Measurements from ENCODE around the gene NLK. TPM values are rescaled to one million over a fixed set of nuclear protein-coding genes. Genes with fewer than 3 reads are reported as not detected.

NLK gene
- total RNA-seq, 1 donor from 2014 or later, result 22.6 TPM

DNA sequence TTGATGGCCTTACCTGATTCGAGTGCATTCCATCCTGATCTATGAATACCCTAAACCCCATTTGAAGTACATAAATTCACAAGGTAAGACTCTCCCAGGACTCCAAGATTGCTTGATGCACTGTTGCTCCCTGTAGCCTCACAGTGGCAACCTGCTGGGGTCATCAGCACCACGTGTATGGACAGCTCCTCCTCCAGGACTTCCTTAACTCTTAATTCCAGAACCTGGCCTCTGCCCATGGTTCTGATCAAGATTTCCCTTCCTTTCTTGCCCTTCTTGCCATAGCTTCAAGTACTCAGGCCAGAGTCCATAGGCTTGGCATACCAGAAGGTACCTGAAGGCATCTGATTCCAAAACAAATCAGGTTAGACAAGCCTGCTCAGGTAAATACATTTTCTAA is 34.0 kb upstream of the NLK start:
- H3K9me3 ChIP-seq, result no peaks in the 10 kb centered on the region
- no peak overlapping the region for H3K4me3 ChIP-seq
- intact Hi-C loops (cut with DNase I), result no loop called here
- H3K27ac ChIP-seq, result no peak overlapping the region
- H3K27me3 ChIP-seq, result no peaks in the 10 kb centered on the region
- H3K4me1 ChIP-seq, result no peaks in the 10 kb centered on the region
- H3K36me3 ChIP-seq, result no peaks in the 10 kb centered on the region
- ATAC-seq (peak; percentile 88), DNase-seq (no peak)
- TF ChIP-seq, protein P1, sequence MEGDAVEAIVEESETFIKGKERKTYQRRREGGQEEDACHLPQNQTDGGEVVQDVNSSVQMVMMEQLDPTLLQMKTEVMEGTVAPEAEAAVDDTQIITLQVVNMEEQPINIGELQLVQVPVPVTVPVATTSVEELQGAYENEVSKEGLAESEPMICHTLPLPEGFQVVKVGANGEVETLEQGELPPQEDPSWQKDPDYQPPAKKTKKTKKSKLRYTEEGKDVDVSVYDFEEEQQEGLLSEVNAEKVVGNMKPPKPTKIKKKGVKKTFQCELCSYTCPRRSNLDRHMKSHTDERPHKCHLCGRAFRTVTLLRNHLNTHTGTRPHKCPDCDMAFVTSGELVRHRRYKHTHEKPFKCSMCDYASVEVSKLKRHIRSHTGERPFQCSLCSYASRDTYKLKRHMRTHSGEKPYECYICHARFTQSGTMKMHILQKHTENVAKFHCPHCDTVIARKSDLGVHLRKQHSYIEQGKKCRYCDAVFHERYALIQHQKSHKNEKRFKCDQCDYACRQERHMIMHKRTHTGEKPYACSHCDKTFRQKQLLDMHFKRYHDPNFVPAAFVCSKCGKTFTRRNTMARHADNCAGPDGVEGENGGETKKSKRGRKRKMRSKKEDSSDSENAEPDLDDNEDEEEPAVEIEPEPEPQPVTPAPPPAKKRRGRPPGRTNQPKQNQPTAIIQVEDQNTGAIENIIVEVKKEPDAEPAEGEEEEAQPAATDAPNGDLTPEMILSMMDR (IDR thresholded peaks at IDR 0.05), result no peak

DNA sequence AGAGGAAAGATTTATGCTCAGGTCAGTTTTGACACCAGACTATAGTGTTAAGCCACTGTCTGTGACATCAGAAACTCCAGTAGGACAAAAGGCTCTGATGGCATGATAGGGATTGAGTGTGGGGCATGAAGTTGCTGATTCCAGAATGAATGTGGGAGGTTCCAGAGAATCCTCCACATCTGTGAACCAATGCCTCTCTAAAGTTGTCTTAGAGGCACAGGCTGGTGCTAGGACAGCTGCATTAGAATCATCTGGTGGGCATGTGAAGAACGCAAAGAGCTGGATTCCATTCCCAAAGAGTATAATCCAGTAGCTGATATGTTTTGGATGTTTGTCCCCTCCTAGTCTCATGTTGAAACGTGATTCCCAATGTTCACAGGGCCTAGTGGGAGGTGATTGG is 32.1 kb upstream of the NLK start:
- TF ChIP-seq, protein P1 (IDR thresholded peaks at IDR 0.05), result no peak
- ATAC-seq, result no peak
- Histone ChIP-seq H3K27ac (no peak overlapping the region), H3K4me1 (no peaks in the 10 kb centered on the region), H3K36me3 (no peaks in the 10 kb centered on the region), H3K4me3 (no peak overlapping the region), H3K27me3 (no peaks in the 10 kb centered on the region), H3K9me3 (no peaks in the 10 kb centered on the region)
- intact Hi-C loops (cut with DNase I), result no loop called here
- DNase-seq, result no peak

DNA sequence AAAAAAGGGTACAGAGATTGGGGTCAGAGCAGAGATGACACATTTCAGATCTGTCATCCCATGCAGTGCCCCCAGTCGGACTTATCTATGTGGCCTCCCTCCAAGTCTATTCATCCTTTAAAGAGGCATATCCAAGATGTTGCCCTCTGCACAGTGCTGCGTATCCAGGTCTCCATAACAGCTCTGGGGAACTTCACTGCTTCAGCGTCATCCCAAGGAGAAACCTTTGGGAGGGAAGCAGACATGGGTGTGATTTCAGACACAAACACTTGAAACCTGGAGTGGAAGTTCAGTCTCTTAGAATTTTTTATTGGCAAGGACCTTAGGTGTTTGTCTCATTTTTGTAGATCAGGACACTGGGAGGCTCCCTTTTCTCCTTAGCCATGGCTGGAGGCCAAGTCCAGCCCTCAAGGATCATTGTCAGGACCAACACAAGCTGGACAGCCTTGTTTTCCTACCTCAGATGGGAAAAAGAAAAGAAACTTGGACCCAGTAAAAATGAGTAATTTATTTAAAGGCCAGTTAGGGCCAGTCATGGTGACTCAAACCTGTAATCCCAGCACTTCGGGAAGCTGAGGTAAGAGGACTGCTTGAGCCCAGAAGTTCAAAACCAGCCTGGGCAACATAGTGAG is 23.9 kb upstream of the NLK start:
- Histone ChIP-seq H3K4me1 (no peaks in the 10 kb centered on the region), H3K4me3 (no peak overlapping the region), H3K36me3 (no peaks in the 10 kb centered on the region), H3K9me3 (no peaks in the 10 kb centered on the region), H3K27ac (no peak overlapping the region), H3K27me3 (no peaks in the 10 kb centered on the region)
- intact Hi-C loops (cut with DNase I), result no loop called here
- DNase-seq, result no peak
- ATAC-seq, result peak; percentile 66
- TF ChIP-seq, protein P1 (IDR thresholded peaks at IDR 0.05), result no peak

DNA sequence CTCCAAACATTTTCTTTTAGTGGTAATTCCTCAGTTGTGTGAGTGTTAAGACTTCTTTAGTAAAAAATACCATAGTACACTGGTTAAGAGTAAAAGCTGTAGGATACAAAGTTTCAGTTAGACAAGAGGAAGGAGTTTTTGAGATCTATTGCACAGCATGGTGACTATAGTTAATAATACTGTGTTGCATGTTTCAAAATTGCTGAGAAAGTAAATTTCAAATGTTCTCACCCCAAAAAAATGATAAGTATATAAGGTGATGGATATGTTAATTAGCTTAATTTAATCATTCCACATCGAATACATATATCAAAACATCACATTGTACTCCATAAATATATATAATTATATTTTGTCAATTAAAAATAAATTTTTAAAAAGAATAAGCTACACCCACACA is 22.0 kb upstream of the NLK start:
- Histone ChIP-seq H3K27me3 (no peaks in the 10 kb centered on the region), H3K4me3 (no peak overlapping the region), H3K36me3 (no peaks in the 10 kb centered on the region), H3K9me3 (no peaks in the 10 kb centered on the region), H3K4me1 (no peaks in the 10 kb centered on the region), H3K27ac (no peak overlapping the region)
- TF ChIP-seq, protein P1 (IDR thresholded peaks at IDR 0.05), result no peak
- no peak for DNase-seq
- no peak for ATAC-seq
- intact Hi-C loops (cut with DNase I), result no loop called here

DNA sequence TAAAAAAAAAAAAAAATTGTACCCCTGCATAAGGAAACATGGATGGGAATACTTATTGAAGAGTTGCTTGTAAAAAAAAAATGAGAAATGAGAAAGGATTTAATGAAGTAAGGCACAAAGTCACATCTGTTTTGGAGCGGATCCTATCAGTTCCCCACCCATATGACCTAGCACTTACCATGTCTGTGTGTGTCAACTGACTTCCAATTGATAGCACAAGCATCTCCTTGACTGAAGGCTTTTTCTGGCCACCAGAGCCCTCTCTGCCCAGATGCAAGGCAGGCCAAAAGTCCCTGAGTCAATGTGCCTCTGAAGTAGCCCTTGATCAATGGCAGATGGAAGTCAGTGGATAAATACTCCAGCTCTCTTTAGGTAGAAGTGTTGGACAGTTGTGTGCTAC is 13.4 kb upstream of the NLK start:
- no peak overlapping the region for H3K4me3 ChIP-seq
- no peak overlapping the region for H3K27ac ChIP-seq
- H3K4me1 ChIP-seq, result peaks cover 3% of the 10 kb centered on the region
- ATAC-seq, result no peak
- H3K27me3 ChIP-seq, result no peaks in the 10 kb centered on the region
- DNase-seq, result no peak
- TF ChIP-seq, protein P1 (IDR thresholded peaks at IDR 0.05), result no peak
- H3K9me3 ChIP-seq, result no peaks in the 10 kb centered on the region
- no peaks in the 10 kb centered on the region for H3K36me3 ChIP-seq
- intact Hi-C loops (cut with DNase I), result no loop called here

DNA sequence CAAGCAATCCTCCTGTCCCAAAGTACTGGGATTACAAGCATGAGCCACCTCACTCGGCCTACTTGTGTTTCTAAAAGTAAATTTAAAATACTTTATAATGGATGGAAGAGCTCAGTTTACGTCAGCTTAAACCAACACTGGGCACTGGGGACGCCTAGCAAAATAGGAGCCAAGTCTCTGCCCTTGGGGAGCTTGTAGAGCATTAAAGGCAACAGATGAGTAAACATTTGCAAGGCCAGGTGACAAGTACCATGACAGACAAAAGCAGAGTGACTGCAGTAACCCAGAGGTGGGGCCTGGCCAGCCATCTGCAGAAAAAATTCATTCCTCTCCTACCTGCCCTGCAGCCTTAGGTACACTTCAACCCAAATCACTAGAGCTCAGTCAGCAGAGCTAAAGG is 12.1 kb upstream of the NLK start:
- no peak overlapping the region for H3K27ac ChIP-seq
- H3K9me3 ChIP-seq, result no peaks in the 10 kb centered on the region
- ATAC-seq (peak; percentile 88), DNase-seq (no peak)
- intact Hi-C loops (cut with DNase I), result no loop called here
- H3K36me3 ChIP-seq, result no peaks in the 10 kb centered on the region
- TF ChIP-seq, protein P1 (IDR thresholded peaks at IDR 0.05), result no peak
- no peaks in the 10 kb centered on the region for H3K27me3 ChIP-seq
- no peak overlapping the region for H3K4me3 ChIP-seq
- H3K4me1 ChIP-seq, result peaks cover 4% of the 10 kb centered on the region
